Chondrocyte (in vitro differentiated cells): Measurements from ENCODE around the gene STYK1. TPM values are rescaled to one million over a fixed set of nuclear protein-coding genes. Genes with fewer than 3 reads are reported as not detected.
"Not testable (repeated sequence)": the region's sequence is repeated elsewhere in the genome, so short reads cannot be mapped to it uniquely, and the experiment has no call there.

Source experiments
- DNase-seq: peaks from one replicate; pipeline ENCODE4 v3.0.0; 2021; ENCODE audit warnings: mixed read lengths, low spot score
- H3K27ac Mint-ChIP-seq: one replicate; pipeline ENCODE4 v1.8.0; 2021; ENCODE audit warnings: mild to moderate bottlenecking, moderate library complexity, mixed read lengths; ENCODE audit not compliant: unreplicated experiment
- H3K27me3 Mint-ChIP-seq: 2 replicates; pipeline ENCODE4 v1.8.0; 2021; ENCODE audit warnings: low read depth, mixed read lengths
- H3K36me3 Mint-ChIP-seq: 2 replicates; pipeline ENCODE4 v1.8.0; 2021; ENCODE audit warnings: low read depth, mixed read lengths
- H3K4me1 Mint-ChIP-seq: 2 replicates; pipeline ENCODE4 v1.8.0; 2021; ENCODE audit warnings: low read depth, mild to moderate bottlenecking, mixed read lengths
- H3K4me3 Mint-ChIP-seq: one replicate; pipeline ENCODE4 v1.8.0; 2021; ENCODE audit warnings: mild to moderate bottlenecking, moderate library complexity, mixed read lengths; ENCODE audit not compliant: unreplicated experiment
- H3K9me3 Mint-ChIP-seq: 2 replicates; pipeline ENCODE4 v1.8.0; 2021; ENCODE audit warnings: low read depth, mixed read lengths
- total RNA-seq: library from RNA; stranded (reverse); gene quantifications from 3 replicates; pipeline ENCODE4 v1.2.1, GENCODE V29; 2021
- TF ChIP-seq, protein P1 (sequence below): fragments of 200-600 bp; sonication (generic); IDR thresholded peaks from 2 replicates; pipeline ENCODE4 v1.5.0; 2021; ENCODE audit warnings: antibody characterized with exemption, mild to moderate bottlenecking, moderate library complexity

Gene STYK1
- total RNA-seq, 1 donor from 2014 or later = 0.12 TPM

DNA sequence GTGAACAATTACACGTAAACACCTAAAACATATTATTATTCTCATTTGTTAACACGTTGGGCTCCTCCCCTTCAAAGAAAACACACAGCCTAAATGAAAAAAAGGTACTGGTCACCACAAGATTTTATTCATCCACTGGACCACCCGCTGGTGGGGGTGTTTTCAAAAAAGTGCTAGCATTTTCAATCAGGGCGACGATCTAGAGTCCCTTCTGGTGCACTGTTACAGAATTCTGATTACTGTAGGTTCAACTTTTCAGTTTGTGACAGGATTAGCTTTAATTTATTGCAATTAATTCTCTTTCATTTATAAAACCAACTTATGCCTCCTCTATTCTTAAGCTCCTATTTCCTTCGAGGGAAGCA is 60.9 kb downstream of the STYK1 start:
- peaks cover 3% of the 10 kb centered on the region for H3K36me3 Mint-ChIP-seq

DNA sequence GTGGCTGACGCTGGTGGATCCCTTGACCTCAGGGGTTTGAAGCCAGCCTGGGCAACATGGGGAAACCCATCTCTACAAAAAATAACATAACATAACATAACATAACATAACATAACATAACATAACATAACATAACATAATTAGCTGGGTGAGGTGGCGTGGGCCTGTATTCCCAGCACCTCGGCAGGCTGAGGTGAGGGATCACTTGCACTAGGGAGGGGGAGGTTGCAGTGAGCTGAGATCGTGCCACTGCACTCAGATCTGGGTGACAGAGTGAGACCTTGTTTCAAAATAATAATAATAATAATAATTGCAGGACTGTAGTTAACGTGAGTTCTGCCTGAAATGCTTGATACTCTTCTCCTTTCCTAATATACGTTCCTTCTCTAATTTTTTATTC is 61.7 kb downstream of the STYK1 start:
- DNase-seq = no peak
- Mint-ChIP-seq H3K9me3 (no peaks in the 10 kb centered on the region), H3K27me3 (no peaks in the 10 kb centered on the region), H3K4me1 (peaks cover 27% of the 10 kb centered on the region), H3K4me3 (peak overlapping the region; percentile 99), H3K36me3 (peaks cover 5% of the 10 kb centered on the region), H3K27ac (peak overlapping the region; percentile 99)
- TF ChIP-seq, protein P1, sequence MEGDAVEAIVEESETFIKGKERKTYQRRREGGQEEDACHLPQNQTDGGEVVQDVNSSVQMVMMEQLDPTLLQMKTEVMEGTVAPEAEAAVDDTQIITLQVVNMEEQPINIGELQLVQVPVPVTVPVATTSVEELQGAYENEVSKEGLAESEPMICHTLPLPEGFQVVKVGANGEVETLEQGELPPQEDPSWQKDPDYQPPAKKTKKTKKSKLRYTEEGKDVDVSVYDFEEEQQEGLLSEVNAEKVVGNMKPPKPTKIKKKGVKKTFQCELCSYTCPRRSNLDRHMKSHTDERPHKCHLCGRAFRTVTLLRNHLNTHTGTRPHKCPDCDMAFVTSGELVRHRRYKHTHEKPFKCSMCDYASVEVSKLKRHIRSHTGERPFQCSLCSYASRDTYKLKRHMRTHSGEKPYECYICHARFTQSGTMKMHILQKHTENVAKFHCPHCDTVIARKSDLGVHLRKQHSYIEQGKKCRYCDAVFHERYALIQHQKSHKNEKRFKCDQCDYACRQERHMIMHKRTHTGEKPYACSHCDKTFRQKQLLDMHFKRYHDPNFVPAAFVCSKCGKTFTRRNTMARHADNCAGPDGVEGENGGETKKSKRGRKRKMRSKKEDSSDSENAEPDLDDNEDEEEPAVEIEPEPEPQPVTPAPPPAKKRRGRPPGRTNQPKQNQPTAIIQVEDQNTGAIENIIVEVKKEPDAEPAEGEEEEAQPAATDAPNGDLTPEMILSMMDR = no peak

More for the DNA sequence above, 60.9 kb downstream of the STYK1 start:
- Mint-ChIP-seq H3K4me1 (peaks cover 32% of the 10 kb centered on the region), H3K27ac (peak overlapping the region; percentile 99), H3K27me3 (no peaks in the 10 kb centered on the region), H3K9me3 (no peaks in the 10 kb centered on the region), H3K4me3 (peak overlapping the region; percentile 99)
- TF ChIP-seq, protein P1 = no peak
- no peak for DNase-seq

DNA sequence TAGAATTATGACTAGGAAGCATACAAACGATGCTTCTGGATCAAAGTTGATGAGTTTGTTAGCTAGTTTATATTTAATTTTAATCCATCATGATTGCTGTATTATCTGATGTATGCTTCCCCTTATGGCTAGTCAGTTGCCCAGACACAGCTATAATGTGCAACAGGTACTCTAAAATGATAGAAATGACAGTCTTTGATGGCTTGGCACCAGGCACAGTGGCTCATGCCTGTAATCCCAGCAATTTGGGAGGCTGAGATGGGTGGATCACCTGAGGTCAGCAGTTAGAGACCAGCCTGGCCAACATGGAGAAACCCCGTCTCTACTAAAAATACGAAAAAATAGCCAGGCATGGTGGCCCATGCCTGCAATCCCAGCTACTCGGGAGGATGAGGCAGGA is 62.6 kb downstream of the STYK1 start:
- not testable (repeated sequence) for H3K36me3 Mint-ChIP-seq, H3K4me3 Mint-ChIP-seq

DNA sequence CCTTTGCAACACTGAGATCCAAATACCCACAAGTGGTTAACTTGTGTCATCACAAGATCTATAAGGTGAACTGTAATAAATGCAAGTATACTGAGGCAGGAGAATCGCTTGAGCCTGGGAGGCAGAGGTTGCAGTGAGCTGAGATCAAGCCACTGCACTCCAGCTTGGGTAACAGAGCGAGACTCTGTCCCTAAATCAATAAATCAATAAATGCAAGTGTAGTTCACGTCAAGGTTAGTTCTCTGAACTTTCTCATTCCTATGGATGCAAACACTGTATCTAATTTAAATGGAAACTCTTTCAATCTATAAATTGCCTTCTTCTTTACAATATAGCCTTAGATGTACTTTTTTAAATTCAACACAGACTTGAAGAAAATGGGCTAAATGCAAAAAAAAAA is 63.7 kb downstream of the STYK1 start:
- H3K27me3 Mint-ChIP-seq = no peaks in the 10 kb centered on the region
- peaks cover 7% of the 10 kb centered on the region for H3K36me3 Mint-ChIP-seq
- DNase-seq = no peak
- H3K4me3 Mint-ChIP-seq = no peak overlapping the region
- TF ChIP-seq, protein P1 = no peak
- H3K4me1 Mint-ChIP-seq = peaks cover 27% of the 10 kb centered on the region
- no peak overlapping the region for H3K27ac Mint-ChIP-seq
- no peaks in the 10 kb centered on the region for H3K9me3 Mint-ChIP-seq

More for the DNA sequence above, 62.6 kb downstream of the STYK1 start:
- H3K27me3 Mint-ChIP-seq, H3K27ac Mint-ChIP-seq, H3K9me3 Mint-ChIP-seq, DNase-seq: not testable (repeated sequence)
- H3K4me1 Mint-ChIP-seq = peaks cover 27% of the 10 kb centered on the region

DNA sequence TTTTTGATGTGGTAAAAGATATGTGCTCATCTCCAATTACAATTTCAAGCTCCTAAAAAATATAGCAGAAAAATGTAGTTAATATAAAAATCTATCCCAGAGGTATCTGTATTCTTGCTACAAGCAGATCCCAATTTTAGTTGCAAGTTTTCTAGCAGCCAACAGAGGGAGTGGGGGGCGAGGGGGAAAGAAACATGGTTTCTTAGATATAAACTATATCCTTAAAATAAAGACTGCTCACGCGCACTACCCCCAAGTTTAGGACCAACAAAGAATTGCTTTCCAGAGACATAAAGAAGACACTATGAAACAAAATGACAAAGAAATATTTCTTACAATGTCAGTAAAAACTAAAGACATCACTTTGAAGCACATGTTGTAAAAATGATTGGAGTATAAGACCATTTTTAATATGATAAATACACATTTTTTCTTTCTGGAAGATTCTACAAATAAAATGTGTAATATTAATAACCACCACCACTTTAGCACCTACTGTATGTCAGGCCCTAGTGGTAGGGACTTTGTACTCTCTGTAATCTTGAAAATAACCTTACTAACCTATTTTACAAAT is 65.9 kb downstream of the STYK1 start:
- no peak for DNase-seq
- TF ChIP-seq, protein P1 = peak; percentile 73
- H3K9me3 Mint-ChIP-seq = no peaks in the 10 kb centered on the region
- no peaks in the 10 kb centered on the region for H3K27me3 Mint-ChIP-seq
- H3K4me1 Mint-ChIP-seq = peaks cover 22% of the 10 kb centered on the region
- no peak overlapping the region for H3K4me3 Mint-ChIP-seq
- H3K27ac Mint-ChIP-seq = no peak overlapping the region
- peaks cover 10% of the 10 kb centered on the region for H3K36me3 Mint-ChIP-seq

DNA sequence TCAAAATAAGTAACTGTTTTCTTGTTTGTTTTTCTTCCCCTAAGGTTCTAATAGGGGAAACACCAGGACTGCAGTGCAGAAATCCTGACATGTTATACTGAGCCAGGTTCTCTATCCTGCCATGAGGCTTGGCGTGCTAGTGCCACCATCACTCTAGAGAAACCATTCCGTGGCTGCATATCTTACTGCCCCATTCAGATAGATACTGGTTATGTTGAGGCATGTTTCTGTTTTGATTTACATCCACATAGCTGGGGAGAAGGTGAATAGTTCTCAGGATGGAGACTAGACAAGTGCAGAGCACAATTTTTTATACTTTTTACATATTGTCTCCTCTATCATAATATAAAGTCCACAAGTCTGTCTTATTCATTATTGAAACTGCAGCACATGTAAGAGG is 72.0 kb downstream of the STYK1 start:
- no peaks in the 10 kb centered on the region for H3K4me1 Mint-ChIP-seq
- TF ChIP-seq, protein P1 = no peak
- H3K36me3 Mint-ChIP-seq = peaks cover 6% of the 10 kb centered on the region
- H3K27me3 Mint-ChIP-seq = no peaks in the 10 kb centered on the region
- no peak for DNase-seq
- no peak overlapping the region for H3K4me3 Mint-ChIP-seq
- no peak overlapping the region for H3K27ac Mint-ChIP-seq
- no peaks in the 10 kb centered on the region for H3K9me3 Mint-ChIP-seq
